Neural progenitor cell (in vitro differentiated cells): ENCODE results near the gene RERE. TPM values are rescaled to one million over a fixed set of nuclear protein-coding genes. Genes with fewer than 3 reads are reported as not detected.

Experiments used
- DNase-seq: peaks from one replicate; pipeline ENCODE4 v3.0.0-alpha.2; 2016; ENCODE audit warnings: low spot score
- H2AFZ ChIP-seq: fragments of 200-600 bp; sonication (generic); replicated peaks from 2 replicates; pipeline ENCODE4 v1.6.1; 2016; ENCODE audit warnings: antibody characterized with exemption
- H3F3A ChIP-seq: fragments of 200-600 bp; sonication (generic); 2 replicates; pipeline ENCODE4 v1.6.1; 2016; ENCODE audit warnings: antibody characterized with exemption, low read depth
- H3K27ac ChIP-seq: fragments of 200-600 bp; sonication (generic); 2 replicates; pipeline ENCODE4 v1.5.1; 2016; ENCODE audit warnings: mild to moderate bottlenecking
- H3K27me3 ChIP-seq: fragments of 200-600 bp; sonication (generic); 2 replicates; pipeline ENCODE4 v1.6.1; 2016; ENCODE audit warnings: mild to moderate bottlenecking, moderate library complexity
- H3K36me3 ChIP-seq: fragments of 200-600 bp; sonication (generic); 2 replicates; pipeline ENCODE4 v1.5.1; 2016
- H3K4me1 ChIP-seq: fragments of 200-600 bp; sonication (generic); 2 replicates; pipeline ENCODE4 v1.6.1; 2016; ENCODE audit warnings: mixed run types
- H3K4me2 ChIP-seq: fragments of 200-600 bp; sonication (generic); 2 replicates; pipeline ENCODE4 v1.6.1; 2016
- H3K4me3 ChIP-seq: fragments of 200-600 bp; sonication (generic); 2 replicates; pipeline ENCODE4 v1.5.1; 2016
- H3K79me2 ChIP-seq: fragments of 200-600 bp; sonication (generic); 2 replicates; pipeline ENCODE4 v1.6.1; 2016; ENCODE audit warnings: low read depth
- H3K9ac ChIP-seq: fragments of 200-600 bp; sonication (generic); 2 replicates; pipeline ENCODE4 v1.6.1; 2016
- H3K9me3 ChIP-seq: fragments of 200-600 bp; sonication (generic); 2 replicates; pipeline ENCODE4 v1.5.1; 2016; ENCODE audit warnings: low read depth
- H4K20me1 ChIP-seq: fragments of 200-600 bp; sonication (generic); 2 replicates; pipeline ENCODE4 v1.6.1; 2016; ENCODE audit warnings: low read depth
- H3K27ac Mint-ChIP-seq: 3 replicates; pipeline ENCODE4 v1.8.0; 2021; ENCODE audit warnings: mixed read lengths
- H3K27me3 Mint-ChIP-seq: 2 replicates; pipeline ENCODE4 v1.8.0; 2022; ENCODE audit warnings: low read depth, mild to moderate bottlenecking, inconsistent platforms, moderate library complexity, mixed read lengths; ENCODE audit not compliant: insufficient read depth
- H3K36me3 Mint-ChIP-seq: 3 replicates; pipeline ENCODE4 v1.8.0; 2021; ENCODE audit warnings: mixed read lengths
- H3K4me1 Mint-ChIP-seq: 3 replicates; pipeline ENCODE4 v1.8.0; 2021; ENCODE audit warnings: mixed read lengths
- H3K4me3 Mint-ChIP-seq: 3 replicates; pipeline ENCODE4 v1.8.0; 2021; ENCODE audit warnings: mild to moderate bottlenecking, moderate library complexity, mixed read lengths
- H3K9me3 Mint-ChIP-seq: 3 replicates; pipeline ENCODE4 v1.8.0; 2020; ENCODE audit warnings: mixed read lengths
- EZH2 ChIP-seq: fragments of 200-600 bp; sonication (generic); IDR thresholded peaks from 2 replicates; pipeline ENCODE4 v1.6.1; 2017; ENCODE audit warnings: antibody characterized with exemption, mild to moderate bottlenecking, moderate library complexity
- EZH2phosphoT487 ChIP-seq: fragments of 200-600 bp; sonication (generic); IDR thresholded peaks from 2 replicates; pipeline ENCODE4 v1.6.1; 2017; ENCODE audit warnings: antibody characterized with exemption
- total RNA-seq: library from RNA; depleted of rRNA; stranded (reverse); fragments of >200 nt; gene quantifications from 2 replicates; pipeline ENCODE4 v1.2.3, GENCODE V29; 2015; ENCODE audit warnings: low replicate concordance
- TF ChIP-seq, protein P1 (sequence below): fragments of 200-600 bp; sonication (generic); IDR thresholded peaks from 2 replicates; pipeline ENCODE4 v1.5.1; 2017; ENCODE audit warnings: antibody characterized with exemption, mild to moderate bottlenecking

RERE gene
- total RNA-seq, 1 donor from 2014 or later, result 29.8 TPM

DNA sequence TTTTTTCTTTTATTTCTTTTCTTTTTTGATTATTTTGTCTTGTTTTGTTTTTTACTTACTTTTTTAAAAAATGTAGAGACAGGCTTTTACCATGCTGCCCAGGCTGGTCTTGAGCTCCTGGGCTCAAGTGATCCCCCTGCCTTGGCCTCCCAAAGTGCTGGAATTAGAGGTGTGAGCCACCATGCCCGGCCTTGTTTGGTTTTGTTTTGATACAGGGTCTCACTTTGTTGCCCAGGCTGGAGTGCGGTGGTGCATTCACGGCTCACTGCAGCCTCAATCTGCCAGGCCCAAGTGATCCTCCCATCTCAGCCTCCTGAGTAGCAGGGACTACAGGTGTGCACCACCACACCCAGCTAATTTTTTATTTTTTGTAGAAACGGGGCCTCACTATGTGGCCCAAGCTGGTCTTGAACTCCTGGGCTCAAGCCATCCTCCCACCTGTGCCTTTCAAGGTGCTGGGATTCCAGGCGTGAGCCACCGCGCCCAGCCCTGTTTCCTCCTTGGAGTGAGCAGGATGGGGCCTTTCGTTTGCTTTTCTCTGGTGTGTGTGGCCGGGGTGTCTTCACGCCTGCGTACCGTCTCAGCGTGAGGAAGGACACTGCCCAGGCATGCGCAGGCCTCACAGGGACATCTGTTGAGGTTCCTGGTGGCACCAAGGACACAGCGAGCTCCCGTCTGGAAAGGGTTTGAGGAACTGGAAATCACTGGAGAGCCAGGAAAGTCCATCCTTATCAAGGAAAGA lies 484.0 kb downstream of the RERE start:
- H3K9me3 ChIP-seq, result no peaks in the 10 kb centered on the region
- no peak overlapping the region for H3K27ac Mint-ChIP-seq
- no peak overlapping the region for H3K9ac ChIP-seq
- H3K27me3 ChIP-seq, result no peaks in the 10 kb centered on the region
- H3K27ac ChIP-seq, result no peak overlapping the region
- H3K4me3 ChIP-seq, result no peak overlapping the region
- no peak overlapping the region for H3K4me3 Mint-ChIP-seq
- no peaks in the 10 kb centered on the region for H3F3A ChIP-seq
- H3K36me3 Mint-ChIP-seq, result peaks cover 10% of the 10 kb centered on the region
- H3K36me3 ChIP-seq, result no peaks in the 10 kb centered on the region
- H2AFZ ChIP-seq, result no peak overlapping the region
- peaks cover 9% of the 10 kb centered on the region for H3K9me3 Mint-ChIP-seq
- no peak overlapping the region for H3K4me2 ChIP-seq
- H3K4me1 Mint-ChIP-seq, result peaks cover 2% of the 10 kb centered on the region
- no peak for TF ChIP-seq EZH2phosphoT487
- no peak for TF ChIP-seq EZH2
- TF ChIP-seq, protein P1, sequence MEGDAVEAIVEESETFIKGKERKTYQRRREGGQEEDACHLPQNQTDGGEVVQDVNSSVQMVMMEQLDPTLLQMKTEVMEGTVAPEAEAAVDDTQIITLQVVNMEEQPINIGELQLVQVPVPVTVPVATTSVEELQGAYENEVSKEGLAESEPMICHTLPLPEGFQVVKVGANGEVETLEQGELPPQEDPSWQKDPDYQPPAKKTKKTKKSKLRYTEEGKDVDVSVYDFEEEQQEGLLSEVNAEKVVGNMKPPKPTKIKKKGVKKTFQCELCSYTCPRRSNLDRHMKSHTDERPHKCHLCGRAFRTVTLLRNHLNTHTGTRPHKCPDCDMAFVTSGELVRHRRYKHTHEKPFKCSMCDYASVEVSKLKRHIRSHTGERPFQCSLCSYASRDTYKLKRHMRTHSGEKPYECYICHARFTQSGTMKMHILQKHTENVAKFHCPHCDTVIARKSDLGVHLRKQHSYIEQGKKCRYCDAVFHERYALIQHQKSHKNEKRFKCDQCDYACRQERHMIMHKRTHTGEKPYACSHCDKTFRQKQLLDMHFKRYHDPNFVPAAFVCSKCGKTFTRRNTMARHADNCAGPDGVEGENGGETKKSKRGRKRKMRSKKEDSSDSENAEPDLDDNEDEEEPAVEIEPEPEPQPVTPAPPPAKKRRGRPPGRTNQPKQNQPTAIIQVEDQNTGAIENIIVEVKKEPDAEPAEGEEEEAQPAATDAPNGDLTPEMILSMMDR, result no peak
- no peak for DNase-seq
- no peaks in the 10 kb centered on the region for H4K20me1 ChIP-seq
- H3K27me3 Mint-ChIP-seq, result no peaks in the 10 kb centered on the region
- H3K79me2 ChIP-seq, result no peaks in the 10 kb centered on the region
- no peaks in the 10 kb centered on the region for H3K4me1 ChIP-seq

DNA sequence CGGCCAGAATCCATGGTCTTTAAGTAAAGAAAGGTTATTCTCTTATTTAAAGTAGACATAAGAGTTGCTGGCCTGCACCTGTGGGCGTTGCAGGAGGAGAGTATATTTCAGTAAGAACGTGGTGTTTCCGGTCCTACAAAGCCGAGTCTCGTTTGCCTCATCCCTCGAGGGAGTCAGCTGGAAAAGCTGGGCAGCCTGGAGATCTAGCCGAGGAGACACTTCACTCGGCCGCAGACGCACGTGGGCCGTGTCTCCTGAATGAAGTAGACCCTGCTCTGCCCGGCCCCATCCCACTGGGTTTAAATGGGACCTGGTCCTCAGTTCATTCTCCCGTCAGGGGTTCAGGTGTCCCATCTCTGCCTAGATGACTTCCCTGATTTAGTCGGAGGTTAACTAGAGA lies 484.6 kb downstream of the RERE start:
- H3K4me3 Mint-ChIP-seq, result no peak overlapping the region

DNA sequence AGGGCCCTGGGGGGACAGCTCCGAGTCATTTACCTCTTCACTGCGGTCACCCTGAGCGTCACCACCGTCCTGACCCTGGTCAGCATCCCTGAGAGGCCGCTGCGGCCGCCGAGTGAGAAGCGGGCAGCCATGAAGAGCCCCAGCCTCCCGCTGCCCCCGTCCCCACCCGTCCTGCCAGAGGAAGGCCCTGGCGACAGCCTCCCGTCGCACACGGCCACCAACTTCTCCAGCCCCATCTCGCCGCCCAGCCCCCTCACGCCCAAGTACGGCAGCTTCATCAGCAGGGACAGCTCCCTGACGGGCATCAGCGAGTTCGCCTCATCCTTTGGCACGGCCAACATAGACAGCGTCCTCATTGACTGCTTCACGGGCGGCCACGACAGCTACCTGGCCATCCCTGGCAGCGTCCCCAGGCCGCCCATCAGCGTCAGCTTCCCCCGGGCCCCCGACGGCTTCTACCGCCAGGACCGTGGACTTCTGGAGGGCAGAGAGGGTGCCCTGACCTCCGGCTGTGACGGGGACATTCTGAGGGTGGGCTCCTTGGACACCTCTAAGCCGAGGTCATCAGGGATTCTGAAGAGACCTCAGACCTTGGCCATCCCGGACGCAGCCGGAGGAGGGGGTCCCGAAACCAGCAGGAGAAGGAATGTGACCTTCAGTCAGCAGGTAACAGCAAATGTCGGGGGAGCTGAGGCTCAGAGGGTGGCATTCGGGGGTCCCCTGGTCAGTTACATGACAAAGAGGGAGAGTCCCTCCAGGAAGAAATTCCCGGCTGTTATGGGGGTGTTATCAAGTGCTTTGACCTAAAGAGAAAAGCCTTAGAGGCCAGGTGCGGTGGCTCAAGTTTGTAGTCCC lies 486.9 kb downstream of the RERE start:
- Histone ChIP-seq H3K9ac (no peak overlapping the region), H3K4me2 (no peak overlapping the region), H3K36me3 (no peaks in the 10 kb centered on the region), H3K27ac (no peak overlapping the region), H2AFZ (no peak overlapping the region), H3K4me1 (no peaks in the 10 kb centered on the region), H4K20me1 (no peaks in the 10 kb centered on the region), H3F3A (no peaks in the 10 kb centered on the region), H3K4me3 (no peak overlapping the region), H3K27me3 (no peaks in the 10 kb centered on the region), H3K9me3 (no peaks in the 10 kb centered on the region), H3K79me2 (no peaks in the 10 kb centered on the region)
- TF ChIP-seq, protein P1, result no peak
- TF ChIP-seq EZH2phosphoT487 (no peak), EZH2 (no peak)
- no peaks in the 10 kb centered on the region for H3K9me3 Mint-ChIP-seq
- no peak for DNase-seq
- peaks cover 4% of the 10 kb centered on the region for H3K36me3 Mint-ChIP-seq
- no peak overlapping the region for H3K27ac Mint-ChIP-seq
- peaks cover 2% of the 10 kb centered on the region for H3K4me1 Mint-ChIP-seq
- no peaks in the 10 kb centered on the region for H3K27me3 Mint-ChIP-seq
- H3K4me3 Mint-ChIP-seq, result no peak overlapping the region

More for the DNA sequence above, 484.6 kb downstream of the RERE start:
- H3K36me3 ChIP-seq, result no peaks in the 10 kb centered on the region
- no peaks in the 10 kb centered on the region for H3K4me1 ChIP-seq
- no peak for DNase-seq
- no peak overlapping the region for H3K4me2 ChIP-seq
- Mint-ChIP-seq H3K27ac (no peak overlapping the region), H3K4me1 (peaks cover 2% of the 10 kb centered on the region), H3K36me3 (peaks cover 10% of the 10 kb centered on the region), H3K27me3 (no peaks in the 10 kb centered on the region), H3K9me3 (peaks cover 9% of the 10 kb centered on the region)
- H4K20me1 ChIP-seq, result no peaks in the 10 kb centered on the region
- H3K79me2 ChIP-seq, result no peaks in the 10 kb centered on the region
- no peak overlapping the region for H3K9ac ChIP-seq
- no peaks in the 10 kb centered on the region for H3K9me3 ChIP-seq
- no peak overlapping the region for H3K4me3 ChIP-seq
- no peaks in the 10 kb centered on the region for H3K27me3 ChIP-seq
- H3K27ac ChIP-seq, result no peak overlapping the region
- H3F3A ChIP-seq, result no peaks in the 10 kb centered on the region
- TF ChIP-seq, protein P1, result no peak
- TF ChIP-seq EZH2phosphoT487, result no peak
- no peak for TF ChIP-seq EZH2
- no peak overlapping the region for H2AFZ ChIP-seq
